Tibial artery (tissue), 4 donors: ENCODE data around the gene PLP1.

Experiments used
- DNase-seq, 2 donors: peaks; one replicate each; pipeline ENCODE4 v3.0.0-alpha.2; 2019
- H3K27ac ChIP-seq, 2 donors: fragments of 200-600 bp; sonication (generic) in 1 of 2; 1 replicate in 1 of 2; 2 replicates in 1 of 2; pipeline ENCODE4 v1.5.1; 2018 to 2019; ENCODE audit warnings: mild to moderate bottlenecking in 1 of 2
- H3K27me3 ChIP-seq, 2 donors: fragments of 200-600 bp; sonication (generic) in 1 of 2; one replicate each; pipeline versions ENCODE4 v1.5.1 to v1.6.0; 2016 to 2019
- H3K36me3 ChIP-seq, 3 donors: fragments of 200-600 bp; sonication (generic) in 2 of 3; one replicate each; pipeline ENCODE4 v1.5.1; 2016 to 2019; ENCODE audit warnings: mild to moderate bottlenecking in 2 of 3
- H3K4me1 ChIP-seq, 4 donors: fragments of 200-600 bp; sonication (generic) in 2 of 4; 1 replicate in 3 of 4; 2 replicates in 1 of 4; pipeline ENCODE4 v1.5.1; 2016 to 2019
- H3K4me3 ChIP-seq, 2 donors: fragments of 200-600 bp; sonication (generic) in 1 of 2; 1 replicate in 1 of 2; 2 replicates in 1 of 2; pipeline ENCODE4 v1.5.1; 2018 to 2019; ENCODE audit warnings: mild to moderate bottlenecking in 2 of 2
- H3K9me3 ChIP-seq, 3 donors: fragments of 200-600 bp; sonication (generic) in 1 of 3; one replicate each; pipeline ENCODE4 v1.5.1; 2016 to 2019
- CTCF ChIP-seq, 2 experiments: fragments of 200-600 bp in 1 of 2; fragments of 450-650 bp in 1 of 2; IDR thresholded peaks; one replicate each; pipeline ENCODE4 v1.5.1; 2017 to 2019; ENCODE audit warnings: antibody characterized with exemption in 2 of 2, mild to moderate bottlenecking in 1 of 2, moderate library complexity in 1 of 2
- intact Hi-C: fragments of 100-400 bp; cut with DNase I; formaldehyde crosslinking; loops from one replicate; pipeline ENCODE4 v1.15.0; 2023; ENCODE audit warnings: low total_unique reads

PLP1 gene

GRCh38 chrX:103773445-103773844, 3.2 kb upstream of the PLP1 start:
- H3K27me3 ChIP-seq = no peaks in the 10 kb centered on the region
- no peak for TF ChIP-seq CTCF (IDR thresholded peaks at IDR 0.05)
- H3K9me3 ChIP-seq = no peaks in the 10 kb centered on the region
- no peaks in the 10 kb centered on the region for H3K4me1 ChIP-seq
- no peak overlapping the region for H3K4me3 ChIP-seq
- H3K27ac ChIP-seq = no peak overlapping the region
- DNase-seq = no peak
- intact Hi-C loops = no loop called here
- H3K36me3 ChIP-seq = no peaks in the 10 kb centered on the region

GRCh38 chrX:103774070-103774642, 2.5 kb upstream of the PLP1 start:
- H3K4me1 ChIP-seq = peaks cover 0 to 4% (median 0%) of the 10 kb centered on the region in 4 donors
- H3K36me3 ChIP-seq = no peaks in the 10 kb centered on the region
- DNase-seq = no peak
- H3K27me3 ChIP-seq = no peaks in the 10 kb centered on the region
- H3K4me3 ChIP-seq = no peak overlapping the region
- H3K27ac ChIP-seq = no peak overlapping the region
- intact Hi-C loops = no loop called here
- TF ChIP-seq CTCF (IDR thresholded peaks at IDR 0.05) = peak; percentile 27 to 36
- H3K9me3 ChIP-seq = no peaks in the 10 kb centered on the region

GRCh38 chrX:103779141-103779789, 2.6 kb downstream of the PLP1 start:
- DNase-seq = no peak
- no peak overlapping the region for H3K27ac ChIP-seq
- no peaks in the 10 kb centered on the region for H3K27me3 ChIP-seq
- no peak overlapping the region for H3K4me3 ChIP-seq
- no peaks in the 10 kb centered on the region for H3K36me3 ChIP-seq
- H3K4me1 ChIP-seq = peaks cover 0 to 8% (median 0%) of the 10 kb centered on the region in 4 donors
- no peak for TF ChIP-seq CTCF (IDR thresholded peaks at IDR 0.05)
- intact Hi-C loops = no loop called here
- no peaks in the 10 kb centered on the region for H3K9me3 ChIP-seq

- H3K27ac ChIP-seq = no peak overlapping the region
- no peaks in the 10 kb centered on the region for H3K9me3 ChIP-seq
- no peak for TF ChIP-seq CTCF (IDR thresholded peaks at IDR 0.05)
- no peak overlapping the region for H3K4me3 ChIP-seq
- H3K4me1 ChIP-seq = peaks cover 0 to 8% (median 0%) of the 10 kb centered on the region in 4 donors
- H3K36me3 ChIP-seq = no peaks in the 10 kb centered on the region
- H3K27me3 ChIP-seq = no peaks in the 10 kb centered on the region
- DNase-seq = no peak
- intact Hi-C loops = no loop called here
Observed at GRCh38 chrX:103780336-103781061, 3.9 kb downstream of the PLP1 start.

GRCh38 chrX:103781062-103781402, 4.4 kb downstream of the PLP1 start:
- DNase-seq = no peak
- peaks cover 0 to 8% (median 0%) of the 10 kb centered on the region in 4 donors for H3K4me1 ChIP-seq
- H3K36me3 ChIP-seq = no peaks in the 10 kb centered on the region
- no peak overlapping the region for H3K4me3 ChIP-seq
- no peak for TF ChIP-seq CTCF (IDR thresholded peaks at IDR 0.05)
- intact Hi-C loops = no loop called here
- H3K27me3 ChIP-seq = no peaks in the 10 kb centered on the region
- no peaks in the 10 kb centered on the region for H3K9me3 ChIP-seq
- no peak overlapping the region for H3K27ac ChIP-seq
